ENCODE measurements around the gene UPK3A.
"Not testable (repeated sequence)": the region's sequence is repeated elsewhere in the genome, so short reads cannot be mapped to it uniquely, and the experiment has no call there.

Gene UPK3A

GRCh38 chr22:45242778-45243191 is 42.0 kb upstream of the UPK3A start:
- H3K4me3 ChIP-seq (ENCODE audit: low read depth in 1 of 2, low read length in 2 of 2), result no peak overlapping the region
- no peaks in the 10 kb centered on the region for H3K27me3 ChIP-seq (ENCODE audit: control insufficient read depth in 1 of 2, insufficient read depth in 2 of 2, low read length in 2 of 2)
- H3K4me1 ChIP-seq (ENCODE audit: insufficient read depth, low read length), result peaks cover 17% of the 10 kb centered on the region
- H3K36me3 ChIP-seq (ENCODE audit: insufficient read depth, low read length), result no peaks in the 10 kb centered on the region
- no peak overlapping the region for H3K9ac ChIP-seq (ENCODE audit: low read length)
- H3K27ac ChIP-seq (ENCODE audit: low read depth, low read length), result no peak overlapping the region
- no peaks in the 10 kb centered on the region for H3K9me3 ChIP-seq (ENCODE audit: low read length)

DNA sequence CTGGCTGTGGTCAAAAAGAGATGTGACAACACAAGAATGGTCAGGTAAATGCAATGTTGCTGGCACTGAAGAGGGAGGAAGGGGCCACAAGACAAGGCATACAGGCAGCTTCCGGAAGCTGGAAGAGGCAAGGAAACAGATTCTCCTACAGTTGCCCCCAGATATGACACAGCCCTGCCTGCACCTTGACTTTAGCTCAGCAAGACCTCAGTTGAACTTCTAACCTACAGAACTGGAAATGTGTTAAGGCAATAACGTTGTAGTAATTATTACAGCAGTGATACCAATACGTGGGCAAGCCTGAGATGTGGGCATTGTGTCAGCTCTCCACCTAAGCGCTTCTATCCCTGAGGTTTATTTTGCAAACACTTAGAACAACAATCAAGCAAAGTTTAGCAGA is 39.8 kb upstream of the UPK3A start:
- Histone ChIP-seq H3K36me3 (ENCODE audit: insufficient read depth, low read length) (no peaks in the 10 kb centered on the region), H3K9me3 (ENCODE audit: low read length) (no peaks in the 10 kb centered on the region), H3K27ac (ENCODE audit: low read depth, low read length) (no peak overlapping the region), H3K4me3 (ENCODE audit: low read depth in 1 of 2, low read length in 2 of 2) (no peak overlapping the region), H3K9ac (ENCODE audit: low read length) (no peak overlapping the region), H3K4me1 (ENCODE audit: insufficient read depth, low read length) (peaks cover 6% of the 10 kb centered on the region), H3K27me3 (ENCODE audit: control insufficient read depth in 1 of 2, insufficient read depth in 2 of 2, low read length in 2 of 2) (no peaks in the 10 kb centered on the region)

GRCh38 chr22:45246060-45246985 is 38.4 kb upstream of the UPK3A start:
- no peak overlapping the region for H3K9ac ChIP-seq (ENCODE audit: low read length)
- H3K27ac ChIP-seq (ENCODE audit: low read depth, low read length), result peak overlapping the region; percentile 3

DNA sequence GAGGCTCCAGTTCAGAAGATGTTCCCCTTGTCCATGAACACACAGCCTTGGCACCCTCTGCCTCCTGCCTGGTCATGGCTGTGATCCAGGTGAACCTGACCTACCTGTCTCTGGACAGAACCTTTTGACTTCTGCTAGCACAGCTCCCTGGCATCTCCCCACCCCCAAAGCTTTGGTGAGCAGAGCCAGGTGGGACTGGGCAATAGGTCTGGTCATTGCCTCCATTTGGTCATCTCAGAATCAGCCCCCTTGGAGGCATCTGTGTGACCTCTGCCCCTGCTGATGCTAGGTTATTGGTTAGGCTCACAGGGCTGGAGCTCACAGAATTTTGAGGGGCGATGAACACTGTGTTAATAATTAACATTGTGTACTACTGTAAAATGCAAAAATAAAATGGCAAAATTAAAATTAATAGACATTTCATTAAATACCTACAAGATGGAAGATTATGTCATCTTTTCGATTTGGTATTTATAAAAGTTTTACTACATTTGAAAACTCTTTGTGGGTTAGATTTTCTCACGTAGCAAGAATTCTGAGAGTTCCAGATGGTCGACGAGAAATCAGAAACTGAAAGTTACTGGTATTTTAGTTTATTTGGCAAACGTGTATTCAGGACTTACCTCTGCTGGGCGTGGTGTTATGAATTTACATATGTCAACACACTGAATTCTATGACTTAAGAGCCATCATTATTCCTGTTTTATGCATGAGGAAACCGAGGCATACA is 35.8 kb upstream of the UPK3A start:
- Histone ChIP-seq H3K27me3 (ENCODE audit: control insufficient read depth in 1 of 2, insufficient read depth in 2 of 2, low read length in 2 of 2) (no peaks in the 10 kb centered on the region), H3K27ac (ENCODE audit: low read depth, low read length) (no peak overlapping the region)

More at GRCh38 chr22:45246060-45246985, 38.4 kb upstream of the UPK3A start:
- no peak overlapping the region for H3K4me3 ChIP-seq (ENCODE audit: low read depth in 1 of 2, low read length in 2 of 2)
- H3K9me3 ChIP-seq (ENCODE audit: low read length), result no peaks in the 10 kb centered on the region
- peaks cover 4% of the 10 kb centered on the region for H3K4me1 ChIP-seq (ENCODE audit: insufficient read depth, low read length)
- H3K27me3 ChIP-seq (ENCODE audit: control insufficient read depth in 1 of 2, insufficient read depth in 2 of 2, low read length in 2 of 2), result no peaks in the 10 kb centered on the region
- no peaks in the 10 kb centered on the region for H3K36me3 ChIP-seq (ENCODE audit: insufficient read depth, low read length)

GRCh38 chr22:45251825-45252224 is 32.9 kb upstream of the UPK3A start:
- Histone ChIP-seq H3K9ac (ENCODE audit: low read length) (no peak overlapping the region), H3K4me3 (ENCODE audit: low read depth in 1 of 2, low read length in 2 of 2) (no peak overlapping the region), H3K27ac (ENCODE audit: low read depth, low read length) (no peak overlapping the region), H3K4me1 (ENCODE audit: insufficient read depth, low read length) (no peaks in the 10 kb centered on the region), H3K36me3 (ENCODE audit: insufficient read depth, low read length) (no peaks in the 10 kb centered on the region), H3K27me3 (ENCODE audit: control insufficient read depth in 1 of 2, insufficient read depth in 2 of 2, low read length in 2 of 2) (no peaks in the 10 kb centered on the region), H3K9me3 (ENCODE audit: low read length) (no peaks in the 10 kb centered on the region)

More for the DNA sequence above, 35.8 kb upstream of the UPK3A start:
- no peak overlapping the region for H3K4me3 ChIP-seq (ENCODE audit: low read depth in 1 of 2, low read length in 2 of 2)
- H3K9me3 ChIP-seq (ENCODE audit: low read length), result no peaks in the 10 kb centered on the region
- no peak overlapping the region for H3K9ac ChIP-seq (ENCODE audit: low read length)
- H3K36me3 ChIP-seq (ENCODE audit: insufficient read depth, low read length), result no peaks in the 10 kb centered on the region
- peaks cover 4% of the 10 kb centered on the region for H3K4me1 ChIP-seq (ENCODE audit: insufficient read depth, low read length)

DNA sequence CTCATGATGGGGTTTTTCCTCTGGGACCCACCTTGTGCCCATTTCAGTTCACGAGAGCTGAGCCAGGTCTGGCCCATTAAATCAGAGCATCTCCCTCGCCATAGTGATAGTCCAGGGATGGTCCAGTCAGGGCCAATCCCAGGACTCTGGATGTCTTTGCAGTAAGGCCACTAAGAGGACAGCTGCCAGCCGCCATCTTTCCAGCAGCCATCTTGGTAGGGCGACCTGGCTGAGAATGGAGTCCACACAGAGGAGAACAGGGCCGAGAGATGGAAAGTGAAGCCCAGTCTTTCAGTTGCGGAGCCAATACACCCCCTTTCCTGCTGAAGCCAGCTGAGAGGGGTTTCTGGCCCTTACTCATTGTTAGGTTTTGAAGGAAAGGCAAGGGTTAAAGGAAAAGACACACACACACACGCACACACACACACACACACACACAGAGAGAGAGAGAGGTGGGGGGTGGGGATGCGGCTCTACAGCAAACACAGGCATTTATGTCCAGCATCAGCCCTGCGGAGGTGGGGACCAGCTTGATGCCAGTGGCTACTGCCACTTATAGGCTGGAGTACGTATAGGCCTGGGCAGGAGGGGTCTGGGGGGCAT is 31.6 kb upstream of the UPK3A start:
- Histone ChIP-seq H3K36me3 (ENCODE audit: insufficient read depth, low read length) (no peaks in the 10 kb centered on the region), H3K9ac (ENCODE audit: low read length) (no peak overlapping the region), H3K27ac (ENCODE audit: low read depth, low read length) (no peak overlapping the region), H3K9me3 (ENCODE audit: low read length) (no peaks in the 10 kb centered on the region), H3K4me1 (ENCODE audit: insufficient read depth, low read length) (no peaks in the 10 kb centered on the region), H3K4me3 (ENCODE audit: low read depth in 1 of 2, low read length in 2 of 2) (no peak overlapping the region), H3K27me3 (ENCODE audit: control insufficient read depth in 1 of 2, insufficient read depth in 2 of 2, low read length in 2 of 2) (no peaks in the 10 kb centered on the region)

- no peak overlapping the region for H3K9ac ChIP-seq (ENCODE audit: low read length)
- H3K4me3 ChIP-seq (ENCODE audit: low read depth in 1 of 2, low read length in 2 of 2), result no peak overlapping the region
- no peak overlapping the region for H3K27ac ChIP-seq (ENCODE audit: low read depth, low read length)
- H3K9me3 ChIP-seq (ENCODE audit: low read length), result no peaks in the 10 kb centered on the region
- H3K36me3 ChIP-seq (ENCODE audit: insufficient read depth, low read length), result no peaks in the 10 kb centered on the region
- no peaks in the 10 kb centered on the region for H3K27me3 ChIP-seq (ENCODE audit: control insufficient read depth in 1 of 2, insufficient read depth in 2 of 2, low read length in 2 of 2)
- H3K4me1 ChIP-seq (ENCODE audit: insufficient read depth, low read length), result no peaks in the 10 kb centered on the region
Measured at GRCh38 chr22:45254388-45254787, 30.4 kb upstream of the UPK3A start.

DNA sequence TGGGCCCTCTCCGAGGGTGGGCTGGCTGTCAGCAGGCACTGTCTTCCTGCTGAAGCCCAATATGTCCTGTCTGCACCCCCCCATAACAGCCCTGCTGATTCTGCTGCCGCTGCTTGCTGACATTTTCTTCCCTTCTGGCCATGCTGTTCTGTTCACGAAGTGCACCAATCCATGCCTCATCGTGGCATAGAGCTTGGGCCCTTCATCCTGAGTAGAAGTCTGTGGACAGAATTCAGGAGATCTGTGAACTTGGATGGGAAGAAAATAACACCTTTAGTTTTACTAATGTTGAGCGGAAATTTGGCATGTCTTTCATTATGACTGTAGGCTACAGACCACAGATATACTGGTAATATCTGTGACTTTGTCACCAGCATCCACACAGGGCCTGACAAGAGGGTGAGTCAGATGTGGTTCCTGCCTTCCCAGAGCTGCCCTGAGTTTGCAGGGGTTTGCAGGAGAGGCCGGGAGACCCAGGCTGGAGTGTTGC is 29.9 kb upstream of the UPK3A start:
- no peaks in the 10 kb centered on the region for H3K27me3 ChIP-seq (ENCODE audit: control insufficient read depth in 1 of 2, insufficient read depth in 2 of 2, low read length in 2 of 2)
- H3K9ac ChIP-seq (ENCODE audit: low read length), result no peak overlapping the region
- no peak overlapping the region for H3K4me3 ChIP-seq (ENCODE audit: low read depth in 1 of 2, low read length in 2 of 2)
- H3K27ac ChIP-seq (ENCODE audit: low read depth, low read length), result no peak overlapping the region
- no peaks in the 10 kb centered on the region for H3K36me3 ChIP-seq (ENCODE audit: insufficient read depth, low read length)
- no peaks in the 10 kb centered on the region for H3K4me1 ChIP-seq (ENCODE audit: insufficient read depth, low read length)
- no peaks in the 10 kb centered on the region for H3K9me3 ChIP-seq (ENCODE audit: low read length)

DNA sequence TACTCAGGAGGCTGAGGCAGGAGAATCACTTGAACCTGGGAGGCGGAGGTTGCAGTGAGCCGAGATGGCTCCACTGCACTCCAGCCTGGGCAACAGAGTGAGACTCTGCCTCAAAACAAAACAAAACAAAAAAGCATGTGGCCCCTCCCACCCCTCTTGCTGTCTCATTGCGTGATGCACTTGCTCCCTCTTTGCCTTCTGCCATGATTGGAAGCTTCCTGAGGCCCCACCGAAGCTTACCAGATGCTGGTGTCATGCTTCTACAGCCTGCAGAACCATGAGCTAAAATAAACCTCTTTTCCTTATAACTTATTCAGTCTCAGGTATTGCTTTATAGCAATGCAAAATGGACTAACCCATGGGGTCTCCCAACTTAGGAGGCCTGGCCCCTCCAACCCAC is 26.8 kb upstream of the UPK3A start:
- H3K9ac ChIP-seq (ENCODE audit: low read length); H3K27ac ChIP-seq (ENCODE audit: low read depth, low read length); H3K4me1 ChIP-seq (ENCODE audit: insufficient read depth, low read length); H3K36me3 ChIP-seq (ENCODE audit: insufficient read depth, low read length); H3K27me3 ChIP-seq (ENCODE audit: control insufficient read depth in 1 of 2, insufficient read depth in 2 of 2, low read length in 2 of 2); H3K9me3 ChIP-seq (ENCODE audit: low read length); H3K4me3 ChIP-seq (ENCODE audit: low read depth in 1 of 2, low read length in 2 of 2): not testable (repeated sequence)

DNA sequence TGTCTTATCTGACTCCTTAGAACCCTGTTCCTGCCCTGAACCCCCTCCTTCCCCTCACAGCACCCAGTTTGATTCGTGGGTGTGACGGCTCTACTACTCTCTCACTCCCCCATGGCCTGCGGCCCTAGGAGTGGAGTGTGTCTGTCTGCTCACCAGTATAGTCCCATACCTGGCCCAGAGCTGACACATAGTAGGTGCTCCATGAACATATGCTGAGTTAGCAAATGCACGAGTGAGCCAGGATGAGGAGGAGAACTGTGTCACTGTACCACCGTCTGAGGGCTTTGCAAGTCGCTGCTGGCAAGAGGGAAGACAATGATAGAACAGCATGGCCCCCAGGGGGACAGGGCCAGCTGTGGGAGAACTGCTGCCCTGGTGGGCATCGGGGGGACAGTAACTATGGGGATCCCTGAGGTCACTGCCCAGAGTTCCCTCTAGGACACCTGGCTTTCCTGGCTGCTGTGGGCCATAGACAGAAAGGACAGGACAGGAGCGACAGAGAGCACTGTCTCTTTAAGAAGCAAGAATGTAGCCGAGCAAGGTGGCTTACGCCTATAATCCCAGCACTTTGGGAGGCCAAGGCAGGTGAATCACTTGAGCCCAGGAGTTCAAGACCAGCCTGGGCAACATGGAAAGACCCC is 24.9 kb upstream of the UPK3A start:
- no peaks in the 10 kb centered on the region for H3K9me3 ChIP-seq (ENCODE audit: low read length)
- no peak overlapping the region for H3K4me3 ChIP-seq (ENCODE audit: low read depth in 1 of 2, low read length in 2 of 2)
- H3K27me3 ChIP-seq (ENCODE audit: control insufficient read depth in 1 of 2, insufficient read depth in 2 of 2, low read length in 2 of 2), result no peaks in the 10 kb centered on the region
- H3K4me1 ChIP-seq (ENCODE audit: insufficient read depth, low read length), result peaks cover 6% of the 10 kb centered on the region
- H3K27ac ChIP-seq (ENCODE audit: low read depth, low read length), result no peak overlapping the region
- H3K36me3 ChIP-seq (ENCODE audit: insufficient read depth, low read length), result no peaks in the 10 kb centered on the region
- no peak overlapping the region for H3K9ac ChIP-seq (ENCODE audit: low read length)

DNA sequence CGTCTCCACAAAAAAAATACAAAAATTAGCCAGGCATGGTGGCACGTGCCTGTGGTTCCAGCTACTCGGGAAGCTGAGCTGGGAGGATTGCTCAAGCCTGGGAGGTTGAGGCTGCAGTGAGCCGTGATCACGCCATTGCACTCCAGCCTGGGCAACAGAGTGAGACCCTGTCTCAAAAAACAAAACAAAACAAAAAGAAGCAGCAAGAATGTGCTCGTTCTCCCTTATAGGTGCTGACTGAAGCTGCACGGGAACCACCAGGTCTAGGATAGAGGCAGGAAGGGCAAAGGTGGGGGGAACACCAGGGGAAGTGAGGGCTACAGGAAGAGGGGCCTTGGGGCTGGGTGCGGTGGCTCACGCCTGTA is 24.4 kb upstream of the UPK3A start:
- H3K4me3 ChIP-seq (ENCODE audit: low read depth in 1 of 2, low read length in 2 of 2); H3K9ac ChIP-seq (ENCODE audit: low read length); H3K27ac ChIP-seq (ENCODE audit: low read depth, low read length); H3K9me3 ChIP-seq (ENCODE audit: low read length); H3K27me3 ChIP-seq (ENCODE audit: control insufficient read depth in 1 of 2, insufficient read depth in 2 of 2, low read length in 2 of 2); H3K36me3 ChIP-seq (ENCODE audit: insufficient read depth, low read length); H3K4me1 ChIP-seq (ENCODE audit: insufficient read depth, low read length): not testable (repeated sequence)

Measured in muscle layer of colon (tissue), 2 donors.